ENCODE data around the gene IL20.

IL20 gene

GRCh38 chr1:206904423-206905142, 39.2 kb downstream of the IL20 start:
- DNase-seq (ENCODE audit: low spot score), result no peak

GRCh38 chr1:206905295-206906164, 40.1 kb downstream of the IL20 start:
- DNase-seq (ENCODE audit: low spot score), result no peak

GRCh38 chr1:206907304-206907991, 42.0 kb downstream of the IL20 start:
- DNase-seq (ENCODE audit: low spot score), result no peak

GRCh38 chr1:206908038-206908437, 42.6 kb downstream of the IL20 start:
- DNase-seq (ENCODE audit: low spot score), result no peak

GRCh38 chr1:206909161-206909882, 43.9 kb downstream of the IL20 start:
- DNase-seq (ENCODE audit: low spot score), result no peak

GRCh38 chr1:206909883-206910318, 44.5 kb downstream of the IL20 start:
- no peak for DNase-seq (ENCODE audit: low spot score)

GRCh38 chr1:206911064-206911663, 45.7 kb downstream of the IL20 start:
- DNase-seq (ENCODE audit: low spot score), result peak; percentile 33

GRCh38 chr1:206912445-206913095, 47.1 kb downstream of the IL20 start:
- DNase-seq (ENCODE audit: low spot score), result peak; percentile 90

- no peak for DNase-seq (ENCODE audit: low spot score)
Observed at GRCh38 chr1:206913766-206914537, 48.5 kb downstream of the IL20 start.

GRCh38 chr1:206915030-206915735, 49.8 kb downstream of the IL20 start:
- no peak for DNase-seq (ENCODE audit: low spot score)

- no peak for DNase-seq (ENCODE audit: low spot score)
Observed at GRCh38 chr1:206916000-206916709, 50.7 kb downstream of the IL20 start.

GRCh38 chr1:206918076-206918475, 52.7 kb downstream of the IL20 start:
- DNase-seq (ENCODE audit: low spot score), result no peak
